Measurements from ENCODE around the gene FOXO6.

GRCh38 chr1:41314376-41315145 is 46.7 kb upstream of the FOXO6 start:
- TF ChIP-seq POLR2AphosphoS5 (IDR thresholded peaks at IDR 0.05; ENCODE audit: low read depth, low read length) (no peak), POLR2A (IDR thresholded peaks at IDR 0.05; ENCODE audit: low read depth, low read length) (no peak), TAF1 (IDR thresholded peaks at IDR 0.05; ENCODE audit: low read depth, low read length) (no peak), POU2F2 (IDR thresholded peaks at IDR 0.05; ENCODE audit: low read depth, low read length) (no peak), SPI1 (IDR thresholded peaks at IDR 0.05; ENCODE audit: low read depth, low read length) (no peak)

All from GM12891 (cell line).